Glutamatergic neuron (in vitro differentiated cells): Measurements from ENCODE around the gene ICA1. TPM values are rescaled to one million over a fixed set of nuclear protein-coding genes. Genes with fewer than 3 reads are reported as not detected.
A peak's percentile ranks its signal among the peaks of the same experiment; 100 is the strongest.

ENCODE experiments used
- DNase-seq: peaks from one replicate; pipeline ENCODE4 v3.0.0; 2022
- H3K27ac Mint-ChIP-seq: one replicate; pipeline ENCODE4 v1.8.0; 2020; ENCODE audit warnings: mild to moderate bottlenecking, mixed read lengths, inconsistent platforms; ENCODE audit not compliant: unreplicated experiment
- H3K27me3 Mint-ChIP-seq: one replicate; pipeline ENCODE4 v1.8.0; 2020; ENCODE audit warnings: mild to moderate bottlenecking, moderate library complexity, mixed read lengths, inconsistent platforms; ENCODE audit not compliant: unreplicated experiment
- H3K36me3 Mint-ChIP-seq: one replicate; pipeline ENCODE4 v1.8.0; 2020; ENCODE audit warnings: mild to moderate bottlenecking, mixed read lengths, inconsistent platforms; ENCODE audit not compliant: unreplicated experiment
- H3K4me1 Mint-ChIP-seq: one replicate; pipeline ENCODE4 v1.8.0; 2020; ENCODE audit warnings: mild to moderate bottlenecking, low read depth, mixed read lengths, inconsistent platforms; ENCODE audit not compliant: unreplicated experiment
- H3K4me3 Mint-ChIP-seq: one replicate; pipeline ENCODE4 v1.8.0; 2020; ENCODE audit warnings: mild to moderate bottlenecking, mixed read lengths, inconsistent platforms; ENCODE audit not compliant: unreplicated experiment
- H3K9me3 Mint-ChIP-seq: one replicate; pipeline ENCODE4 v1.8.0; 2020; ENCODE audit warnings: mild to moderate bottlenecking, moderate library complexity, mixed read lengths, inconsistent platforms; ENCODE audit not compliant: unreplicated experiment
- total RNA-seq: library from RNA; stranded (reverse); fragmentation: NEBNext Ultra II Directional; extraction: Animal tissue kit (Norgen Biotek cat#: 25700); gene quantifications from one replicate; pipeline ENCODE4 v1.2.1, GENCODE V29; 2021; ENCODE audit not compliant: unreplicated experiment
- TF ChIP-seq, protein P1 (sequence below): fragments of 200-600 bp; sonication (generic); IDR thresholded peaks from one replicate; pipeline ENCODE4 v1.5.0; 2021; ENCODE audit not compliant: partially characterized antibody, unreplicated experiment

ICA1 gene
- total RNA-seq, 1 donor from 2014 or later = 9.8 TPM

DNA sequence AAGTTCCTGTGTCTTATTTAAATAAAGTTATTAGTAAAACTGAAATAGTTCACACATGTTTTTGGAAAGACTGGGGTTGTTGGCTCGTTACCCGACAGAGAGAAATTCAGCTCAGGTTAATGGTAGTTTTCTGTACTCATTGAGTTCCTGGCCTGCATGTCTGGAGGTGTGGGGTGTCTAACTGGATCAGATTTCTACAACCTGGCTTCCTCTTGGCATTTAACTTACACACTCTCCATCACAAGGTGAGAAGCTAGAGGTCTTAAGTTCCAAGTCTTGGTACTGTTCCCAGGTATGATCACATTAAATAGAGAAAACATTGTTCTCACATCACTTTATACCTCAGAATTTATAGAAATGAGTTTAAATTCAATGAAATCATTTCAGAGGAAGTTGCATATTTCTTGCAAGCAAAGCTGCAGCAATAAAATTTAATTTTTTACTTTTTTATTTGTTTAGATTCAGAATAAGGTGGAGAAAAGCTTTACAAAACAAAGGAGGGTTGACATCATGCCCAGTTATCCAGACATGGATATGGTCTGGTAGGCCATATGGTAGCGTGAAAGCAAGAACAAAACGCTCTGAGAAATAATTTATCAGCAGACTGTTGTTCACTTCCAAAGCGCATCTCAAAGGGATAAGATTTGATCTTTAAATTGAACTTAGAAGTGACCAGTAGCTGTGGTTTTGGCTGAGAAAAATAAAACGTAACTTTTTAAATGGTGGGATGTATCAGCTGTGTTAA is 172.8 kb downstream of the ICA1 start:
- H3K4me3 Mint-ChIP-seq = no peak overlapping the region
- H3K36me3 Mint-ChIP-seq = no peaks in the 10 kb centered on the region
- H3K4me1 Mint-ChIP-seq = peaks cover 14% of the 10 kb centered on the region
- H3K27ac Mint-ChIP-seq = no peak overlapping the region
- no peaks in the 10 kb centered on the region for H3K9me3 Mint-ChIP-seq
- DNase-seq = no peak
- TF ChIP-seq, protein P1, sequence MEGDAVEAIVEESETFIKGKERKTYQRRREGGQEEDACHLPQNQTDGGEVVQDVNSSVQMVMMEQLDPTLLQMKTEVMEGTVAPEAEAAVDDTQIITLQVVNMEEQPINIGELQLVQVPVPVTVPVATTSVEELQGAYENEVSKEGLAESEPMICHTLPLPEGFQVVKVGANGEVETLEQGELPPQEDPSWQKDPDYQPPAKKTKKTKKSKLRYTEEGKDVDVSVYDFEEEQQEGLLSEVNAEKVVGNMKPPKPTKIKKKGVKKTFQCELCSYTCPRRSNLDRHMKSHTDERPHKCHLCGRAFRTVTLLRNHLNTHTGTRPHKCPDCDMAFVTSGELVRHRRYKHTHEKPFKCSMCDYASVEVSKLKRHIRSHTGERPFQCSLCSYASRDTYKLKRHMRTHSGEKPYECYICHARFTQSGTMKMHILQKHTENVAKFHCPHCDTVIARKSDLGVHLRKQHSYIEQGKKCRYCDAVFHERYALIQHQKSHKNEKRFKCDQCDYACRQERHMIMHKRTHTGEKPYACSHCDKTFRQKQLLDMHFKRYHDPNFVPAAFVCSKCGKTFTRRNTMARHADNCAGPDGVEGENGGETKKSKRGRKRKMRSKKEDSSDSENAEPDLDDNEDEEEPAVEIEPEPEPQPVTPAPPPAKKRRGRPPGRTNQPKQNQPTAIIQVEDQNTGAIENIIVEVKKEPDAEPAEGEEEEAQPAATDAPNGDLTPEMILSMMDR = no peak
- no peaks in the 10 kb centered on the region for H3K27me3 Mint-ChIP-seq

DNA sequence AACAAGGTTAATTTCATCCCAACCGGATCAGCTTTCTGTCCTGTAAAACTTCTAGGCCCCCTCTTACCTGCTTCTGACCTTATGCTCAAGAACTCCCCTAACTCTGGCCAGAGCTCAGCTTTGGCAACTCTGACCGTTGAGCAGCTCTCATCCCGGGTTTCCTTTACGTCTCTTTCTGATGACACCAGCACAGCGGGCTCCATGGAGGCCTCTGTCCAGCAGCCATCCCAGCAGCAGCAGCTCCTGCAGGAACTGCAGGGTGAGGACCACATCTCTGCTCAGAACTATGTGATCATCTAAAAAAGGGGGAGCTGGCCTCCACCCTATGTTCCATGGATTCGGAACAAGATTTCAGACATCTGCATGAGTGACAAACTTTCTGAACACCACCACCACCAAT is 175.7 kb downstream of the ICA1 start:
- no peak for DNase-seq
- TF ChIP-seq, protein P1 = no peak
- H3K36me3 Mint-ChIP-seq = no peaks in the 10 kb centered on the region

DNA sequence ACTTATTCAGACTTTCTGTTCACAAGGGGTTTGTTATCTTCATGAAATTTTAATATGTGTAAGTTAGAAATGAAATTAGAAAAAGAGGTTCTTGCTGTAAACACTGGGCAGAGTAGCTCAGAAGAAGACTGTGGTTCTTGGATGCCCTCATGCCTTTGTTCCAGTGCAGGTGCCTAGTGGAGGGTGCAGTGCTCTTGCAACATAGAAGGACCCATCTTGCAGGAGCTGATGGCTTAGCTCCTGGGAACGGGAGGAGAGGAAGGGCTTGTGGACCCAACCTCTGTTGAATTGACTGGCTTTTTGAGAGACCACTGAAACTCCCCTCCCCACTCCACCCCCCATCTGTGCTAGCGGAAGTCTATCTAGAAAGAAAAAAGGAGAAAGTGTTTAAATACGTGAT is 176.5 kb downstream of the ICA1 start:
- Mint-ChIP-seq H3K27ac (no peak overlapping the region), H3K4me1 (peaks cover 14% of the 10 kb centered on the region), H3K9me3 (no peaks in the 10 kb centered on the region), H3K27me3 (no peaks in the 10 kb centered on the region), H3K4me3 (no peak overlapping the region), H3K36me3 (no peaks in the 10 kb centered on the region)
- DNase-seq = no peak
- TF ChIP-seq, protein P1 = no peak

More for the DNA sequence above, 175.7 kb downstream of the ICA1 start:
- H3K4me1 Mint-ChIP-seq = peaks cover 14% of the 10 kb centered on the region
- no peak overlapping the region for H3K27ac Mint-ChIP-seq
- H3K27me3 Mint-ChIP-seq = no peaks in the 10 kb centered on the region
- no peaks in the 10 kb centered on the region for H3K9me3 Mint-ChIP-seq
- H3K4me3 Mint-ChIP-seq = no peak overlapping the region

DNA sequence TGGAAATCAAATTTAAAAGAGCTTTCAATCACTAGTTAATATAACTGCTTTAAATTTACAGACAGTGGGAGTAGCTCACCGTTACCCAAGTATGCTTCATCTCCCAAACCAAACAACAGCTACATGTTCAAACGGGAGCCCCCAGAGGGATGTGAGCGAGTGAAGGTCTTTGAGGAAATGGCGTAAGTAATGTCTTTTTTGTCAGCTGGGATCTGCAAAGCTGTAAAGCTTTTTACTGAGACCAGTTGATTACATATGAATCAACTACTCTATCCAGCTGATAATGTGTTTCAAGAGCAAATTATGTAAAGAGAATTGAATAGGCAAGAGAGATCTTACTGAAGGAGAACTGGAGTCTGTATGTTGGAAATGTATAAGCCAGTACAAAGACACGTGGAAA is 177.1 kb downstream of the ICA1 start:
- Mint-ChIP-seq H3K4me3 (no peak overlapping the region), H3K27me3 (no peaks in the 10 kb centered on the region), H3K4me1 (peaks cover 14% of the 10 kb centered on the region), H3K27ac (no peak overlapping the region), H3K9me3 (no peaks in the 10 kb centered on the region), H3K36me3 (no peaks in the 10 kb centered on the region)
- TF ChIP-seq, protein P1 = no peak
- DNase-seq = peak; percentile 27

DNA sequence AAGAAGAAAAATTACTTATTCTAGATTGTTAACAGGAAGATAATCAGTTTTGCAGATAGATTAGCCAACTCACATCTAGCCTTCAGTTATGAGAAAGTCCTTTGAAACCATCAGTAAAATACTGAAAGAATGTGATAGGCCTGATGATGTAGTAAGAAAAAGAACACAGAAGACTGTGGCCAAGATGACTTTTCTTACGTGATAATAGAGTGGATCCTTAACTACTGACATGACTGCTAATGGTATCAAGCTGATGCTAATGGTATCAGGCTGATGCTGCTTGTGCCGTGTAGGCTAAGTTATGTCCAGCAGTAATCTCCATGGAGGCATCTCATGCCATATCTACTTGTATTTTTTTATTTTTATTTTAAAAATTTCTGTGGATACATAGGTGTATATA is 179.2 kb downstream of the ICA1 start:
- Mint-ChIP-seq H3K27ac (no peak overlapping the region), H3K4me1 (peaks cover 14% of the 10 kb centered on the region), H3K9me3 (no peaks in the 10 kb centered on the region), H3K36me3 (peaks cover under 1% of the 10 kb centered on the region), H3K27me3 (no peaks in the 10 kb centered on the region), H3K4me3 (no peak overlapping the region)
- TF ChIP-seq, protein P1 = no peak
- DNase-seq = no peak
